GM18502 (cell line): ENCODE measurements around the gene MSRB3.

ENCODE experiments used
- ATAC-seq: cut with Tn5 transposase; IDR thresholded peaks from one replicate; pipeline ENCODE4 v1.9.1; 2021; ENCODE audit warnings: mild to moderate bottlenecking; ENCODE audit not compliant: unreplicated experiment, poor library complexity

The MSRB3 gene

DNA sequence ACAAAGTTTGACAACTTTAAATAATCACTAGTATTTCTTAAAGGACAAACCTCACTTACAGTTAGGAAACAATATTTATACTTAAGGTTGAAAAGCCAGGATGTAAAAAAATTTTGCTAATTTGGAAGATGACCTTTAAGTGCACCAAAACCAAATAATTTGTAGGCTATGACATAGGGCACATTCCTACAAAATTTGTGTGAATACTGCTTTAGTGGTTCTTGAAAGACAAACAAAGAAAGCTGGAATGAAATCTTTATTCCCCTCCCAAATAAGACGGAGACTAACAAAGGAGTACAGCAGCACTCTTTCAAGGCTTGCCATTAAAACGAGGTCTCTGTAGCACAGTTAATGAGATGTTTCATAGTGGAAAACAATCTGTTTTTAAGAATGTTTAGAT is 45.6 kb downstream of the MSRB3 start:
- ATAC-seq = no peak

GRCh38 chr12:65324551-65324950 is 46.1 kb downstream of the MSRB3 start:
- no peak for ATAC-seq

- no peak for ATAC-seq
Observed at GRCh38 chr12:65325183-65325582, 46.7 kb downstream of the MSRB3 start.

DNA sequence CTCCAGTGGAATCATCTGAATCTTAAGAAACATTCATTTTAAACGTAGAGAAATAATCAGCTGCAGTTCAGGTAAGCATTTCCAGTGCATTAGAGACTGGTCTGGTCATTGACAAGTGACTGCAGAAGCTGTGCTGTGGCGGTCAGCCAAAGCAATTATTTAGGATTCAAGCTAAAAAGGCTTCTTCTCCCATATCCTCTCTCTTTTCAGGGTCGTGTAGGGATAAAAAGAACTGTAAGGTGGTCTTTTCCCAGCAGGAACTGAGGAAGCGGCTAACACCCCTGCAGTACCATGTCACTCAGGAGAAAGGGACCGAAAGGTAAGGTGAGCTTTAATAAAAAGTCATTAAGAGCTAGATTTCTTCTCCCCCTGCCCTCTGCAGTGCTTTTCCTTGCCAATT is 48.1 kb downstream of the MSRB3 start:
- no peak for ATAC-seq

GRCh38 chr12:65327207-65328076 is 49.0 kb downstream of the MSRB3 start:
- no peak for ATAC-seq

DNA sequence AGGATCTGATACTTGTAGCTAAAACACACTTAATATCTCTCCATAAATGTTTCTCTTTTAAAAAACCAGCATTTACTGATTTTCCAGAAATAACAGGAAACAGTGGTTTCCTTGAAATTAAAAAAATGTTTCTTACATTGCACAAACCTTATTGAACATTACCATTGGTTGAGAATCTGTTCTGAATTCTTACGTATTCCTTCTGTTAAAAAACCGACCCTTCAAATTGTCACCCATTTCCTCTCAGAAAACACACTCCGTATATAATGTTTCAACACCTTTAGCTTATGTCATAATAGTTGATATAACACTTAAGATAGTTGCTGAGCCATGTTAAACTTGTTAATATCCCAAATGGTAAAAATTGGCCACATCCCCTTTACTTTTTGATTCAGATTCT is 51.2 kb downstream of the MSRB3 start:
- no peak for ATAC-seq

DNA sequence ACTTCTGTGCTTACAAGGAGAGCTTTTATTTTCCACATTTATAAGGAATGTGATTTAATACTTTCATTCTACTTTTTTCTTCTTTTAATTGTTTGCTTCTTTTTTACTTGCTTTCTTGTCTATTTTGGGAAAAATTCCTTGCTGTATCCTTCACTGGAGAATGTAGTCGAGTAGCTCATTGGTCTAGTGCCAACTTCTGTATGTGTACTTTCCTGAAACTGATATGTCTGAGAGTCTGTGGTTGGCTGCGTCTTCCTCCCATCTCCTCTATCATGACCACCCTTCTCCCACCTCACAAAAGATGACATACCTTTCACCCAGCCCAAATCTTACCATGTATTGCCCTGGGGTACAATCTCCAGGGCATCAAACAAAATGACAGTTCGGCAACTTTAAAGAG is 51.8 kb downstream of the MSRB3 start:
- no peak for ATAC-seq

- ATAC-seq = no peak
Observed at GRCh38 chr12:65331456-65331855, 53.0 kb downstream of the MSRB3 start.

GRCh38 chr12:65333649-65334048 is 55.2 kb downstream of the MSRB3 start:
- ATAC-seq = no peak

DNA sequence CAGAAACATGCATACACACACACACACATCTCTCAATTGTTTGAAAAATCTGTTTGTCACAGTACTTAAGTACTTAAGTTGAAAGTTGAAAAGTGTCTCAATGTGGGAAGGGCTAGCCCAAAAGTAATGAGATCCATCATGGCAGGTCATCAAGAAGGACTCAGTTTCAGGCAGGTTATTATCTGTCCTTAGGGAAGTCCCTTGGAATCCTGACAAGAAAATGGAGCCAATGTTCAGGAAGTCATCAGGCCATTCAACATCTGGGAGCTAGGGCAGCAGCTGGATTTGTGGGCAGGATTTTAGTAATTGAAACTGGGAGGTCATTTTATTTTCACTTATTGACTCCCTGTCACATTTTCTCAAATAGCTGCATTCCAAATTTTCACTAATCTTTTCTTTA is 56.0 kb downstream of the MSRB3 start:
- ATAC-seq = no peak

DNA sequence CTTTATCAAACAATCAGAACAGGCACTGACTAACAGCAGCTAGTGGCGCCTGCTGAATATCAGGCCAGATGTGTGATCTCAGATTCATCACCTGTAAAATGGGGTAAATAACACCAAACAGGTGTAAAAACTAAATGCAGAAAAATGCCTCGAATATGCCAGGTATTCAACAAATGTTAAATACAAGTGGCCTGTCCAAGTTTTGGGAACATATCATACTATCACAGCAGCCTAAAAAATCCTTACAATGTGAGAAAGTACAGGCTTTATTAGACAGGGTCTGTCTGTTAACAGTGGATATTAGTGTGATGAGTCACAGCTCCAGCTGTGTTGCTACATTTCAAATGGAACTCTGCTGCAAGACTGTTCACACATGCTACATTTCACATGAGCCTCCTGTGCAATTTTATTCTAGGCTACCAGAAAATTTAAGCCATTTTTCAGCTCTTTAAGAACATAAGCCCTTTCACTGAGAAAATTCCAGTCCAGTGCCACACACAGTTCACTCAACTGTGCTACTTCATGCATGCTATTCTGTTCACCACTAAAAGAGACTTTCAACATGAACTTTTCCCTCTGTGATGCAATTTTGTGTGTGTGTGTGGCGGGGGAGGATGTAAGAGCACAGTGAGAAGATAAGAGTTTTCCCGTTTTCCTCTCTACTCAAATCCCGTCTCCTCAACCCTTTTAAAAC is 56.7 kb downstream of the MSRB3 start:
- no peak for ATAC-seq

GRCh38 chr12:65335981-65336380 is 57.5 kb downstream of the MSRB3 start:
- ATAC-seq = no peak

DNA sequence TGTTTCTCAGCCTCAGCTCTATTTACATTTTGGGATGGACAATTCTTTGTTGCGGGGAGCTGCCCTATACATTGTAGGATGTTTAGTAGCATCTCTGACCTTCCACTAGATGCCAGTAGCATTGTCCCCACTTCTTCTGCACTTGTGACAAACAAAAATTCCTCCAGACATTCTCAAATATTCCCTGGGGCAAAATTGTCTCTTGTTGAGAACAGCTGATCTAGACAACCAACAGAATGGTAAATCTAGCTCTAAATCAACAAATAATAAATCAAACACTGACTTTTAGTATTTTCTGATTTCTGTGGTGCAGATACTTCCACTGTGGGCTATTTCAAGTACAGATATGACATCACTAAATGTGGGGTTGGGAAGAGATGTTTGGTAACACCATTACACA is 60.7 kb downstream of the MSRB3 start:
- no peak for ATAC-seq

DNA sequence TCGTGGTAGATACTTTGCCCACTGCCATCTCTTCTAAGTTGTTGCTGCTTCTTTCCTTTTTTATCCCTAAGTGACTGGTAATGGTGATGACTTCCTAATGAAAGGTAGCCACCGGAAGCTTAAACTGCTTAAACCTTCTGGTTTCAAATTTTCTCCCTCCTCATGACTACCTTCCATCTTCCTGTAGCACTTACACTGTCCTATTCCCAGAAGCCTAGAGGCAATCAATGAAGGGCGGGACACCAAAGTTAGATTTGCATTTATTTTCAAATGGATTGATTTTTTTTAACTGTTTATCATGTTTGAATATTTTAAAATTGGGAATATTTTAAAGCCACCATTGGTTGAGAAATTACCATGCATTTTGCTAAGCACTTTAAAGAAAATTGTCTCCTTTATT is 64.7 kb downstream of the MSRB3 start:
- no peak for ATAC-seq

DNA sequence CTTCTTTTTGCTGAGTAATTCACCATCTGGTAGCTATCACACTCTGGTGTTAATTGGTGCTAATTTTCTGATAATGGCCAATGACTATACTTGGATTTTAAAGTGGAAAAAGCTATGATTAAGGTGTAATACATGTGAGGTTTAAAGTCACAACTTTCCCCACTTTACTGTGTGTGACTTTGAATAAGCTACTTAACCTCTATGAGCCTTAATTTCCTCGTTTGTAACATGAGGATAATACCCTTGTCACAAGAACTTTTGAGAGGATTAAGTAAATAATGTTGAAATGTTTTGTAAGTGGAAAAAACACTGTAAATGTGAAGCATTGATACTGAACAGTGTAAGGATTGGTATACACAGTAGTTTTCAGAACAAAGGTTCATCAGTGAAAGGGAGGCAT is 65.3 kb downstream of the MSRB3 start:
- no peak for ATAC-seq

DNA sequence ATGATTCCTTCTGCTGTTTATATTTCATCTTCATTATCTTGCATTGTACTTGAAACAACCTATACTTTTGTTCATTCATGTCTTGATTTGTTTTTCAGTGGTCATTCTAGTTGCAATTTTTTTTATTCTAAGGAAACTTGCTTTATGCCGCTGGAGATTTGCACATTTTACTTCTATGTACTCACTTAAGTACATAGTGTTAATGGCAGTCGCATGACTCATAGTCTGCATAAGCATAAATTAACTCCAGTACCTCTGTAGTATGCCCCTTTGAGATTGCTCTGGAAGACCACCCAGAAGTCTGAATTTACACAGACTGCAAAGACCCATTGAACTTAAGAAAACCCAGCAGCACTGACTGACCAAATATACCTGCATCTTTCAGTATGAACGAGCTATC is 77.0 kb downstream of the MSRB3 start:
- no peak for ATAC-seq

DNA sequence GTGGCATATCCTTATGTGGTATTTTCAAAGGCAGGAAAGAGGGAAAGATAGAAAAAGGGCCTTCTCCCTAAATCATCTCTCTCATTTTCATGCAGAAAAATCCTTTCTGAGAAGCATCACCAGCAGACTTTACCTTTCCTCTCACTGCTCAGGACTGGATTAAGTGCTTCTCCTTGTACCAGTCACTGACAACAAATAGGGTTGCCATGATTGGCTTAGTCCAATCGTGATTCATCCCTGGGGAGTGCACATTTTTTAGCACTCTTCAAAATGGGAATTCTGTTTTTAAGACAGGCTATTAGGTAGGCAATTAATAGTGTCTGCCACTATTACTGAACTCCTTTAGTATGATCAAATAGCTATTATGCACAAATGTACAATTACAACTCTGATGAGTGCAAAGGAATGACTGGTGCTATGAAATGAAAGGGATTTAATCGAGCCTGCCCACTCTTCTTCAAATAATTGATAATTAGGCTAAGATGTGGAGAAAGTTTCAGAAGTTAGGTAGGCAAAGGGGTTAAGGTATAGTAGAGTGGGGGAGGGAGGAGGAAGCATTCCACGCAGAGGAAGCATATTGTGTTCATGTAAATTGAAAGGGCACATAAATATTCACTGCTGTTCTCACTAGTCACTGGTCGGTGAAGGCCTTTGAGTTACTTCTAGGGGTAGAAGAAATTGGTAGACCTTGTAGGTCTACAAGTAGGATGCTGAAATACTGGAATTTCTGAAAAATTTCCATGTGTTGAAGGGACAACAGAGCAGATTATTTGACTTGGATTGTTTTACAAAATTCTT is 84.0 kb downstream of the MSRB3 start:
- no peak for ATAC-seq

DNA sequence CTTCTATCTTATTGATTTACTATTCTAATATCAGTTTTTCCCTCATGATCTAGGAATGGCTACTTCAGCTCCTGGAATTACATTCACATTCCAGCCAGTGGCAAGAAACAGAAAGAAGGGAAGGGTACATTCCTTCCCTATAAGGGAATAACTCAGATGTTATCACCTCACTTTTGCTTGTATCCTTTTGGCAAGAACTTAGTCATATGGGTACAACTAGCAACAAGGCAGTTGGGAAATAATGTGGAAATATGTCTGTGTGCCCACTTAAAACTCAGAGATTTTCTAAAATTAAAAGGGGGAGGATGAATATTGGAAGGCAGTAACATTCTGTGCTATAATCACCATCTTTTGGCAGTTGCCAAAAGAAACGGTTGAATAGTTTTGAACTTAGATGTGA is 85.6 kb downstream of the MSRB3 start:
- no peak for ATAC-seq

DNA sequence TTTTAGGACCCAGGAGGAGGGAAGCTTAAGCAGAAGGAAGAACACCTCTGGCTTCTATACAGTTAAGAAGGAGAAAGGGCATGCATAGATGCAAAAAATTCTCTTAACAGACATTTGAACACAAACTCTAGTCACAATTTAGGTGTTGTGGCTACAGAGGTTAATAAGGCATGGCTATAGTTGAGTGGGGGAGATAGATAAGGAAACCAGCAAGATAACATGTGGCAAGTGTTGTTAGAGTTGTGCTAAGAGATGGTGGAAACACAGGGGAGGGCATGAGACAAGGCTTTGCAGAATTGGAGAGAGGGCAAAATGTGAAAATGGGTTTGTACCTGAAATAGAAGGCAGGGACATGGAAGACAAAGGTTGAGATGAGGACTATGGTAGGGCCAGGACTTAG is 88.9 kb downstream of the MSRB3 start:
- ATAC-seq = no peak

GRCh38 chr12:65368055-65368454 is 89.6 kb downstream of the MSRB3 start:
- ATAC-seq = no peak

DNA sequence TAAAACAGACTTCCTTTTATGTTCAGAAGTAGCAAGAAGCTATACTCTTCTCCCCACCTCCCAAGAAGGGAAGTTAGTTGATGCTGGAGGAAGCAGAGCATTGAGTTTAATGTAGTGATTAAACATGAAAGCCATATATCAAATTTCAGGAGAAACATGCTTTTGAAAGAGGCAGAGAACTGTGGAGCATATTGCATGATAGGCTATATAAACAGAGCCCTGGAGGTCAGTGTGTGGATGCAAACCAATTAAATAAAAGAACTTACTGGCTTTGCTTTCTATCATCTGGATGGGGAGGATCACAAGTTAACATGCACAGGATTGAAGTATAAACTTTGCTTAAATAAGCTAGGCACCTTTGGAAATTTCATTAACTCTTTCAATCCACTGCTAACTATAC is 94.1 kb downstream of the MSRB3 start:
- no peak for ATAC-seq
